ENCODE measurements around the gene C19orf67. TPM values are rescaled to one million over a fixed set of nuclear protein-coding genes. Genes with fewer than 3 reads are reported as not detected.

C19orf67 gene
- total RNA-seq, 1 experiment from 2014 or later, result 0.28 TPM

DNA sequence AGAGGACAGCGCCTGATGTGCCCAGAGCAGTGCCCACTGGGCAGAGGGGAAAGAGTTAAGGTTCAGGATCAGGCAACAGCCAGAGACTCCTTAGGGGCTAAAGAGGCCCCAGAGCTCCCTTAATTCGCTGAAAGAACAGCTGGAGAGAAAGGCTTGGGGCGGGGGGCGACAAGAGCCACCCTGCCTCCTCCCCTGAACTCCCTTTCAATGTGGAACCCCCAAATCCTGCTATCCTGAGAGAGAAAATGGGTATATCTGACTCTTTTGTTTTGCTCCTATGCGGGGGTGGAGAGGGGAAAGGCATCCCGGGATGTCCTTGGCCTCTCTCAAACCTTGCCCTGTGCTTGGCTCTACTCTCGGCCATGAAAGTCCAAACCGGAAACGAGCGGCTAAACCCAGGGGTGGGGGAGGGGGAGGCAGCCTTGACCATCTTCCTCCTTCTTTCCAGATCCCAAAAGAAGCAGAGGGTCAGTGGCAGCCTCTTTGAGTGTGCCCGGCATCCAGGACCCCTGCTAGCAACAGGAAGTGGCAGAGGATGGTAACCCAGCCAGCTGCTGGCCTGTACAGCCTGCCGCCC, 27.3 kb upstream of the C19orf67 start:
- BruUV-seq (replicated peaks), result no TSS peak
- DNase-seq (ENCODE audit: low read depth, low spot score) (no peak), ATAC-seq (no peak)
- peak overlapping the region; percentile 68 for H3K27ac ChIP-seq (ENCODE audit: low read length)
- H3K36me3 ChIP-seq (ENCODE audit: control insufficient read depth, insufficient read depth, low read length), result no peaks in the 10 kb centered on the region
- CTCF ChIA-PET, result no interaction called here
- TF ChIP-seq SIN3A (IDR thresholded peaks at IDR 0.05; ENCODE audit: borderline replicate concordance, insufficient read depth, low read depth, low read length) (no peak), REST (IDR thresholded peaks at IDR 0.05; ENCODE audit: insufficient read depth in 1 of 2, low read depth in 2 of 2, low read length in 1 of 2) (no peak), POLR2AphosphoS5 (IDR thresholded peaks at IDR 0.05; ENCODE audit: low read depth, low read length) (no peak), CTCF (IDR thresholded peaks at IDR 0.05) (no peak), TCF7L2 (IDR thresholded peaks at IDR 0.05; ENCODE audit: low read depth, low read length) (no peak)
- no peaks in the 10 kb centered on the region for H3K27me3 ChIP-seq (ENCODE audit: control insufficient read depth, insufficient read depth, low read length)
- H3K4me3 ChIP-seq (ENCODE audit: low read depth in 2 of 2, low read length in 2 of 2), result no peak overlapping the region
- intact Hi-C loops (cut with micrococcal nuclease; ENCODE audit: unreplicated experiment), result no loop called here
- H3K4me1 ChIP-seq (ENCODE audit: control insufficient read depth, insufficient read depth, low read length), result peaks cover 31% of the 10 kb centered on the region
- no peaks in the 10 kb centered on the region for H3K9me3 ChIP-seq (ENCODE audit: control insufficient read depth, insufficient read depth, low read depth, low read length)
- POLR2A ChIA-PET, result interaction anchor here (0.6 kb wide), 1 partner anchor 64 kb away, joined by 11 read pairs; no protein-coding TSS in a partner anchor
- in situ Hi-C loops (cut with HindIII; ENCODE audit: low pct_unique_long_range_greater_than_20kb, low sequenced_read_pairs), result no loop called here

DNA sequence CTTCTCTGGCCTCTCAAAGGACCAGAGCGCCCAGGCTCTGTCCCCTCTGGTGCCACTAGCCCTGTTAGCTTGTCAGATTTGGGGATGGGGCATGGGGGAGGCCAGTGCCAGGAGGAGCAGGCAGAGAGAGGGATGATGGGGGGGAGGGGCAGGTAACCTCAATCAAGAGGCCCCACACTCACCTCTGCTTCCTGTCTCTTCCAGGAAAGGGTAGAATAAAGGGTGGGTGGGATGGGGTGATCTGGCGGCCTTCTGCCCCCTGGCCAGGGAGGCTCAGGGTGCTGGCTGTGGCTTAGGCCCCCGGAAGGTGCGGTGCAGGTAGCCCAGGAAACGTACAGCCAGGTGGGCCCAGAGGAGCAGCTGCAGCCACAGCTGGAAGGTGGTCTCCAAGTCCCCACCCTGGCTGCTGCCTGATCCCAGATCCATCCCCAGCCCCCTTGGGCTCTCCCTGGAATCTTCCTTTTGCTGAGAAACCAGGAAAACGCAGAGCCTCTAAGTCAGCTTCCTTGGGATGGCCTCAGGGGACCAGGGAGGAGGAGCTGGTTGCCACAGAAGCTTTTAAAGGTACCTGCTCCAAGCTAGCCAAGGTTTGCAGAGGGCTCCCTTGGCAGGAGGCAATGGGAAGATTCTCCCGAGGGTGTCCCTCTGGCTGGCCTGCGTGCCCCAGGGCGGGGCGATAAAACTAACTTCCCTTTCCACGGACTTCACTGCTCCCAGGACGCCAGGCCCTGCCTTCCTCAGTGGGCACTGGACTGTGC, 26.6 kb upstream of the C19orf67 start:
- TF ChIP-seq TCF7L2 (IDR thresholded peaks at IDR 0.05; ENCODE audit: low read depth, low read length) (no peak), POLR2AphosphoS5 (IDR thresholded peaks at IDR 0.05; ENCODE audit: low read depth, low read length) (no peak), CTCF (IDR thresholded peaks at IDR 0.05) (no peak), REST (IDR thresholded peaks at IDR 0.05; ENCODE audit: insufficient read depth in 1 of 2, low read depth in 2 of 2, low read length in 1 of 2) (no peak), SIN3A (IDR thresholded peaks at IDR 0.05; ENCODE audit: borderline replicate concordance, insufficient read depth, low read depth, low read length) (no peak)
- no peak for ATAC-seq
- Histone ChIP-seq H3K9me3 (ENCODE audit: control insufficient read depth, insufficient read depth, low read depth, low read length) (no peaks in the 10 kb centered on the region), H3K27ac (ENCODE audit: low read length) (peak overlapping the region; percentile 68), H3K36me3 (ENCODE audit: control insufficient read depth, insufficient read depth, low read length) (no peaks in the 10 kb centered on the region), H3K4me3 (ENCODE audit: low read depth in 2 of 2, low read length in 2 of 2) (no peak overlapping the region), H3K4me1 (ENCODE audit: control insufficient read depth, insufficient read depth, low read length) (peaks cover 31% of the 10 kb centered on the region), H3K27me3 (ENCODE audit: control insufficient read depth, insufficient read depth, low read length) (no peaks in the 10 kb centered on the region)
- in situ Hi-C loops (cut with HindIII; ENCODE audit: low pct_unique_long_range_greater_than_20kb, low sequenced_read_pairs) (no loop called here), intact Hi-C loops (cut with micrococcal nuclease; ENCODE audit: unreplicated experiment) (no loop called here)
- BruUV-seq (replicated peaks), result no TSS peak
- no peak for DNase-seq (ENCODE audit: low read depth, low spot score)
- POLR2A ChIA-PET, result interaction anchor here (0.6 kb wide), 1 partner anchor 63 kb away, joined by 11 read pairs; no protein-coding TSS in a partner anchor
- CTCF ChIA-PET, result no interaction called here

Data from Panc1 (cell line).